ENCODE measurements around the gene SPINT3. TPM values are rescaled to one million over a fixed set of nuclear protein-coding genes. Genes with fewer than 3 reads are reported as not detected.

Gene SPINT3
- total and polyA plus RNA-seq, 3 experiments from 2014 or later, result not detected

- ChIA-PET CTCF (no interaction called here), POLR2A (no interaction called here)
- no peaks in the 10 kb centered on the region for H3K9me3 ChIP-seq (ENCODE audit: low read length)
- no peaks in the 10 kb centered on the region for H3K36me3 ChIP-seq (ENCODE audit: insufficient read depth, low read length)
- peaks cover 5% of the 10 kb centered on the region for H3K27me3 ChIP-seq (ENCODE audit: insufficient read depth, low read length, poor library complexity, severe bottlenecking)
- H3K27ac ChIP-seq (ENCODE audit: low read depth, low read length), result no peak overlapping the region
- H3K4me3 Mint-ChIP-seq, result no peak overlapping the region
- no peaks in the 10 kb centered on the region for H3K4me1 ChIP-seq (ENCODE audit: insufficient read depth, low read length)
- DNase-seq, result no peak
- no peaks in the 10 kb centered on the region for H3K4me1 Mint-ChIP-seq
- no peak overlapping the region for H3K4me3 ChIP-seq (ENCODE audit: low read length)
- no peak overlapping the region for H3K27ac Mint-ChIP-seq
- H3K36me3 Mint-ChIP-seq, result no peaks in the 10 kb centered on the region
- peaks cover 0 to 3% (median 0%) of the 10 kb centered on the region in 5 donors for H3K9me3 Mint-ChIP-seq
- H3K27me3 Mint-ChIP-seq, result peaks cover 19 to 49% of the 10 kb centered on the region in 2 donors
These were observed 29.9 kb upstream of the SPINT3 start for GRCh38 chr20:45545351-45545750.

- peaks cover 10% of the 10 kb centered on the region for H3K27me3 ChIP-seq (ENCODE audit: insufficient read depth, low read length, poor library complexity, severe bottlenecking)
- no peak within 1 kb of the TSS for H3K4me3 ChIP-seq (ENCODE audit: low read length)
- DNase-seq, result no peak
- Mint-ChIP-seq H3K36me3 (no peaks in the 10 kb centered on the region), H3K27me3 (peaks cover 13 to 41% of the 10 kb centered on the region in 2 donors), H3K9me3 (no peaks in the 10 kb centered on the region), H3K4me3 (no peak within 1 kb of the TSS), H3K27ac (no peak within 1 kb of the TSS), H3K4me1 (no peaks in the 10 kb centered on the region)
- no peaks in the 10 kb centered on the region for H3K36me3 ChIP-seq (ENCODE audit: insufficient read depth, low read length)
- H3K4me1 ChIP-seq (ENCODE audit: insufficient read depth, low read length), result no peaks in the 10 kb centered on the region
- H3K9me3 ChIP-seq (ENCODE audit: low read length), result no peaks in the 10 kb centered on the region
- CTCF ChIA-PET, result no interaction called here
- POLR2A ChIA-PET, result no interaction called here
- H3K27ac ChIP-seq (ENCODE audit: low read depth, low read length), result no peak within 1 kb of the TSS
These were observed 24.0 kb upstream of the SPINT3 start, which contains the start of gene WFDC6 for GRCh38 chr20:45539382-45539781. Gene WFDC6, minus strand, starts transcription at chr20:45539482. Its CDS starts 75 bp downstream, at chr20:45539407.

- Mint-ChIP-seq H3K4me1 (no peaks in the 10 kb centered on the region), H3K36me3 (no peaks in the 10 kb centered on the region), H3K4me3 (no peak overlapping the region), H3K27ac (no peak overlapping the region), H3K27me3 (peaks cover 10 to 37% of the 10 kb centered on the region in 2 donors), H3K9me3 (no peaks in the 10 kb centered on the region)
- peaks cover 10% of the 10 kb centered on the region for H3K27me3 ChIP-seq (ENCODE audit: insufficient read depth, low read length, poor library complexity, severe bottlenecking)
- H3K4me1 ChIP-seq (ENCODE audit: insufficient read depth, low read length), result no peaks in the 10 kb centered on the region
- POLR2A ChIA-PET, result no interaction called here
- H3K36me3 ChIP-seq (ENCODE audit: insufficient read depth, low read length), result no peaks in the 10 kb centered on the region
- CTCF ChIA-PET, result no interaction called here
- no peak for DNase-seq
- H3K27ac ChIP-seq (ENCODE audit: low read depth, low read length), result no peak overlapping the region
- no peak overlapping the region for H3K4me3 ChIP-seq (ENCODE audit: low read length)
- H3K9me3 ChIP-seq (ENCODE audit: low read length), result no peaks in the 10 kb centered on the region
These were observed 22.9 kb upstream of the SPINT3 start for GRCh38 chr20:45538209-45538799.

- no peaks in the 10 kb centered on the region for H3K4me1 Mint-ChIP-seq
- H3K27me3 ChIP-seq (ENCODE audit: insufficient read depth, low read length, poor library complexity, severe bottlenecking), result no peaks in the 10 kb centered on the region
- H3K9me3 Mint-ChIP-seq, result no peaks in the 10 kb centered on the region
- POLR2A ChIA-PET, result no interaction called here
- no peaks in the 10 kb centered on the region for H3K9me3 ChIP-seq (ENCODE audit: low read length)
- peaks cover 14 to 70% of the 10 kb centered on the region in 2 donors for H3K27me3 Mint-ChIP-seq
- no peak overlapping the region for H3K27ac Mint-ChIP-seq
- DNase-seq, result no peak
- H3K36me3 ChIP-seq (ENCODE audit: insufficient read depth, low read length), result no peaks in the 10 kb centered on the region
- H3K36me3 Mint-ChIP-seq, result no peaks in the 10 kb centered on the region
- H3K4me3 Mint-ChIP-seq, result no peak overlapping the region
- H3K4me3 ChIP-seq (ENCODE audit: low read length), result no peak overlapping the region
- CTCF ChIA-PET, result no interaction called here
- no peaks in the 10 kb centered on the region for H3K4me1 ChIP-seq (ENCODE audit: insufficient read depth, low read length)
- H3K27ac ChIP-seq (ENCODE audit: low read depth, low read length), result no peak overlapping the region
These were observed 11.9 kb upstream of the SPINT3 start for GRCh38 chr20:45527294-45527693.

- H3K27me3 Mint-ChIP-seq, result peaks cover 14 to 73% of the 10 kb centered on the region in 2 donors
- H3K4me1 Mint-ChIP-seq, result no peaks in the 10 kb centered on the region
- no peaks in the 10 kb centered on the region for H3K4me1 ChIP-seq (ENCODE audit: insufficient read depth, low read length)
- no peak overlapping the region for H3K27ac Mint-ChIP-seq
- no peaks in the 10 kb centered on the region for H3K9me3 ChIP-seq (ENCODE audit: low read length)
- H3K36me3 ChIP-seq (ENCODE audit: insufficient read depth, low read length), result no peaks in the 10 kb centered on the region
- no peak for DNase-seq
- peaks cover 0 to 2% (median 0%) of the 10 kb centered on the region in 5 donors for H3K9me3 Mint-ChIP-seq
- no peaks in the 10 kb centered on the region for H3K27me3 ChIP-seq (ENCODE audit: insufficient read depth, low read length, poor library complexity, severe bottlenecking)
- H3K4me3 ChIP-seq (ENCODE audit: low read length), result no peak overlapping the region
- ChIA-PET POLR2A (no interaction called here), CTCF (no interaction called here)
- H3K27ac ChIP-seq (ENCODE audit: low read depth, low read length), result no peak overlapping the region
- no peaks in the 10 kb centered on the region for H3K36me3 Mint-ChIP-seq
- H3K4me3 Mint-ChIP-seq, result no peak overlapping the region
These were observed 8.4 kb upstream of the SPINT3 start for GRCh38 chr20:45523821-45524220.

- Histone ChIP-seq H3K4me3 (ENCODE audit: low read length) (no peak overlapping the region), H3K27ac (ENCODE audit: low read depth, low read length) (no peak overlapping the region), H3K36me3 (ENCODE audit: insufficient read depth, low read length) (no peaks in the 10 kb centered on the region), H3K4me1 (ENCODE audit: insufficient read depth, low read length) (no peaks in the 10 kb centered on the region), H3K9me3 (ENCODE audit: low read length) (no peaks in the 10 kb centered on the region), H3K27me3 (ENCODE audit: insufficient read depth, low read length, poor library complexity, severe bottlenecking) (no peaks in the 10 kb centered on the region)
- no peak for DNase-seq
- ChIA-PET POLR2A (no interaction called here), CTCF (no interaction called here)
- Mint-ChIP-seq H3K4me3 (no peak overlapping the region), H3K27ac (no peak overlapping the region), H3K4me1 (no peaks in the 10 kb centered on the region), H3K9me3 (peaks cover 0 to 2% (median 0%) of the 10 kb centered on the region in 5 donors), H3K27me3 (peaks cover 6 to 52% of the 10 kb centered on the region in 2 donors), H3K36me3 (no peaks in the 10 kb centered on the region)
These were observed 2.9 kb upstream of the SPINT3 start for GRCh38 chr20:45518282-45518681.

- no peak for DNase-seq
- H3K36me3 ChIP-seq (ENCODE audit: insufficient read depth, low read length), result no peaks in the 10 kb centered on the region
- H3K36me3 Mint-ChIP-seq, result no peaks in the 10 kb centered on the region
- no peaks in the 10 kb centered on the region for H3K4me1 ChIP-seq (ENCODE audit: insufficient read depth, low read length)
- no peak overlapping the region for H3K27ac ChIP-seq (ENCODE audit: low read depth, low read length)
- H3K27me3 Mint-ChIP-seq, result peaks cover under 1 to 53% of the 10 kb centered on the region in 2 donors
- no peaks in the 10 kb centered on the region for H3K4me1 Mint-ChIP-seq
- no peaks in the 10 kb centered on the region for H3K9me3 Mint-ChIP-seq
- H3K9me3 ChIP-seq (ENCODE audit: low read length), result no peaks in the 10 kb centered on the region
- H3K4me3 ChIP-seq (ENCODE audit: low read length), result no peak overlapping the region
- POLR2A ChIA-PET, result no interaction called here
- CTCF ChIA-PET, result no interaction called here
- no peaks in the 10 kb centered on the region for H3K27me3 ChIP-seq (ENCODE audit: insufficient read depth, low read length, poor library complexity, severe bottlenecking)
- H3K4me3 Mint-ChIP-seq, result no peak overlapping the region
- no peak overlapping the region for H3K27ac Mint-ChIP-seq
These were observed 5.1 kb downstream of the SPINT3 start for GRCh38 chr20:45510242-45510862.

GRCh38 chr20:45509091-45509490 lies 6.3 kb downstream of the SPINT3 start:
- H3K4me1 Mint-ChIP-seq, result no peaks in the 10 kb centered on the region
- ChIA-PET POLR2A (no interaction called here), CTCF (no interaction called here)
- Histone ChIP-seq H3K4me3 (ENCODE audit: low read length) (no peak overlapping the region), H3K27me3 (ENCODE audit: insufficient read depth, low read length, poor library complexity, severe bottlenecking) (no peaks in the 10 kb centered on the region), H3K36me3 (ENCODE audit: insufficient read depth, low read length) (no peaks in the 10 kb centered on the region), H3K9me3 (ENCODE audit: low read length) (no peaks in the 10 kb centered on the region), H3K27ac (ENCODE audit: low read depth, low read length) (no peak overlapping the region), H3K4me1 (ENCODE audit: insufficient read depth, low read length) (no peaks in the 10 kb centered on the region)
- peaks cover 2 to 58% of the 10 kb centered on the region in 2 donors for H3K27me3 Mint-ChIP-seq
- no peak overlapping the region for H3K27ac Mint-ChIP-seq
- H3K4me3 Mint-ChIP-seq, result no peak overlapping the region
- no peaks in the 10 kb centered on the region for H3K36me3 Mint-ChIP-seq
- H3K9me3 Mint-ChIP-seq, result no peaks in the 10 kb centered on the region
- no peak for DNase-seq
